Measurements from ENCODE around the gene SERAC1. TPM values are rescaled to one million over a fixed set of nuclear protein-coding genes. Genes with fewer than 3 reads are reported as not detected.
A peak's percentile ranks its signal among the peaks of the same experiment; 100 is the strongest.

SERAC1 gene
- total and polyA plus RNA-seq, 4 donors = 3.1 to 10.1 (median 4.8) TPM

DNA sequence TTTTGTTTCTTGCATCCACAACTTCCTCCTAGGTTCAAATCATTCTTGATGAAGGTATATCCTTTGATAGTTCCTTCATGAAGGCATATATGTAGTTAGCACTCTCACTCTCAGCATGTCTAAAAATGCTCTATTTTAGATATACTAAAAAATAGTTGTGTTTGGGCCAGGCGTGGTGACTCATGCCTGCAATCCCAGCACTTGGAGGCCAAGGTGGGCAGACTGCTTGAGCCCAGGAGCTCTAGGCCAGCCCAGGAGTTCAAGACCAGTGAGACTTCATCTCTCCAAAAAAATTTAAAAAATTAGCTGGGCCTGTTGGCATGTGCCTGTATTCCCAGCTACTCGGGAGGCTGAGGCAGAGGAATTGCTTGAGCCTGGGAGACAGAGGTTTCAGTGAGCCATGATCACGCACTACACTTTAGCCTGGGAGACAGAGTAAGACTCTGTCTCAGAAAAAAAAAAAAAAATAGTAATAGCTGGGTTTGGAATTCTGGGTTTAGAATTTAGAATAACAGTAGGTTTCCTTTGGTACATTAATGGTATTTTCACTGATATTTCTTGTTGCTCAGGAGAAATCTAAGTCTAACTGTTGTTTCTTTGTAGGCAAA, 7.0 kb downstream of the SERAC1 start:
- TF ChIP-seq, protein P1, sequence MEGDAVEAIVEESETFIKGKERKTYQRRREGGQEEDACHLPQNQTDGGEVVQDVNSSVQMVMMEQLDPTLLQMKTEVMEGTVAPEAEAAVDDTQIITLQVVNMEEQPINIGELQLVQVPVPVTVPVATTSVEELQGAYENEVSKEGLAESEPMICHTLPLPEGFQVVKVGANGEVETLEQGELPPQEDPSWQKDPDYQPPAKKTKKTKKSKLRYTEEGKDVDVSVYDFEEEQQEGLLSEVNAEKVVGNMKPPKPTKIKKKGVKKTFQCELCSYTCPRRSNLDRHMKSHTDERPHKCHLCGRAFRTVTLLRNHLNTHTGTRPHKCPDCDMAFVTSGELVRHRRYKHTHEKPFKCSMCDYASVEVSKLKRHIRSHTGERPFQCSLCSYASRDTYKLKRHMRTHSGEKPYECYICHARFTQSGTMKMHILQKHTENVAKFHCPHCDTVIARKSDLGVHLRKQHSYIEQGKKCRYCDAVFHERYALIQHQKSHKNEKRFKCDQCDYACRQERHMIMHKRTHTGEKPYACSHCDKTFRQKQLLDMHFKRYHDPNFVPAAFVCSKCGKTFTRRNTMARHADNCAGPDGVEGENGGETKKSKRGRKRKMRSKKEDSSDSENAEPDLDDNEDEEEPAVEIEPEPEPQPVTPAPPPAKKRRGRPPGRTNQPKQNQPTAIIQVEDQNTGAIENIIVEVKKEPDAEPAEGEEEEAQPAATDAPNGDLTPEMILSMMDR (IDR thresholded peaks at IDR 0.05; ENCODE audit: control extremely low read depth, extremely low read depth) = no peak
- no peak overlapping the region for H3K27ac ChIP-seq (ENCODE audit: low read depth in 1 of 2, low read length in 1 of 2)
- ATAC-seq (ENCODE audit: insufficient read depth, low FRiP score) (no peak), DNase-seq (no peak)
- H3K4me1 ChIP-seq (ENCODE audit: control insufficient read depth in 5 of 5, insufficient read depth in 5 of 5, low read length in 5 of 5) = peaks cover 0 to 1% (median 0%) of the 10 kb centered on the region in 5 donors
- no peaks in the 10 kb centered on the region for H3K27me3 ChIP-seq (ENCODE audit: control insufficient read depth in 3 of 3, insufficient read depth in 3 of 3, low read length in 2 of 3)
- WGBS, 2 donors = 88 to 92% methylated on average over 3 of the region's 3 CpGs
- H3K9ac ChIP-seq (ENCODE audit: insufficient read depth in 1 of 2, low read length in 2 of 2) = no peak overlapping the region
- H3K9me3 ChIP-seq (ENCODE audit: control insufficient read depth in 4 of 4, insufficient read depth in 3 of 4, low read length in 3 of 4) = no peaks in the 10 kb centered on the region
- no peak overlapping the region for H3K4me3 ChIP-seq
- H3K36me3 ChIP-seq (ENCODE audit: control insufficient read depth in 4 of 4, insufficient read depth in 4 of 4, low read length in 4 of 4) = peaks cover 0 to 4% (median 0%) of the 10 kb centered on the region in 4 donors

DNA sequence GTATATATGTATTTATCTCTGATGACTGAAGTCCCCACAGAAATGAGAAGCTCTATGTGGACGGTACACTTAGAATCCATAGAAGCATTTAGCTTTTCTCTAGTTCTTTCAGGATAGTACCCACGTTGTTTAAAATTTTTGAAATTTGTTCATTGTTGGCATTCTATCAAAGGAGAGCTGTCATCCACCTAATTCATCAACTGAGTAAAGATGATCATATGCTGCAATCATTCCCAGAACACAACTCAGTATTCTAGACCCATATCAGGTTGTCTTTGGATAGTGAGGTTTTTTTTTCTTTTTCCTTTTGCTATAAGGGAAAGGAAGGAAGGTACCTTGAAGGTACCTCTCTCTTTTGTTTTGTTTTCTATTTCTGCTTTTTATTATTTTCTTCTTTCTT, 9.3 kb downstream of the SERAC1 start:
- 66 to 73% methylated on average over 2 of the region's 2 CpGs for WGBS, 2 donors
- TF ChIP-seq, protein P1 (IDR thresholded peaks at IDR 0.05; ENCODE audit: control extremely low read depth, extremely low read depth) = no peak
- H3K9me3 ChIP-seq (ENCODE audit: control insufficient read depth in 4 of 4, insufficient read depth in 3 of 4, low read length in 3 of 4) = no peaks in the 10 kb centered on the region
- no peak overlapping the region for H3K4me3 ChIP-seq
- DNase-seq (peak in 2 of 3 donors; percentile 21 to 29), ATAC-seq (ENCODE audit: insufficient read depth, low FRiP score) (no peak)
- H3K9ac ChIP-seq (ENCODE audit: insufficient read depth in 1 of 2, low read length in 2 of 2) = no peak overlapping the region
- no peaks in the 10 kb centered on the region for H3K27me3 ChIP-seq (ENCODE audit: control insufficient read depth in 3 of 3, insufficient read depth in 3 of 3, low read length in 2 of 3)
- peaks cover 0 to 4% (median 1%) of the 10 kb centered on the region in 4 donors for H3K36me3 ChIP-seq (ENCODE audit: control insufficient read depth in 4 of 4, insufficient read depth in 4 of 4, low read length in 4 of 4)
- no peak overlapping the region for H3K27ac ChIP-seq (ENCODE audit: low read depth in 1 of 2, low read length in 1 of 2)
- H3K4me1 ChIP-seq (ENCODE audit: control insufficient read depth in 5 of 5, insufficient read depth in 5 of 5, low read length in 5 of 5) = peaks cover 0 to 1% (median 0%) of the 10 kb centered on the region in 5 donors

DNA sequence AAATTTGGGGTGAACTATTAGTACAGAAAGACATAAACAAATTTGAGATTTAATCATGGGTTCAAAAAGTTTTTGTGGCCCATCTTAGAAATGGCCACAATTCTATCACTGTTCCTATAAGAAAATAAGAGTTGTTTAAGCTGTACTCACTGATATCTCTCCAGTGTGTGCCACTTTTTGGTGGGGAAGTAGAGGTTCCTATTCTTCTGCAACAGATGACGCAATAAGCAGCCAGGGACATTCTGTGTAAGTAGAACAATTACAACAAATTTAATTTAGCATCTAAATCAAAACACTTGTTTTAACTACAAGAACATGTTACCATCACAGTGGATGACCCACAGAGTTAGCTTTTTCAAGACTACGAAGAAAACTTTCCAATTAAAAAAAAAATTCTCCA, 9.9 kb downstream of the SERAC1 start:
- H3K36me3 ChIP-seq (ENCODE audit: control insufficient read depth in 4 of 4, insufficient read depth in 4 of 4, low read length in 4 of 4) = peaks cover 0 to 4% (median 1%) of the 10 kb centered on the region in 4 donors
- H3K4me3 ChIP-seq = no peak overlapping the region
- WGBS, 2 donors = 68 to 90% methylated on average over 2 of the region's 2 CpGs
- DNase-seq (no peak), ATAC-seq (ENCODE audit: insufficient read depth, low FRiP score) (no peak)
- H3K27me3 ChIP-seq (ENCODE audit: control insufficient read depth in 3 of 3, insufficient read depth in 3 of 3, low read length in 2 of 3) = no peaks in the 10 kb centered on the region
- H3K9me3 ChIP-seq (ENCODE audit: control insufficient read depth in 4 of 4, insufficient read depth in 3 of 4, low read length in 3 of 4) = no peaks in the 10 kb centered on the region
- TF ChIP-seq, protein P1 (IDR thresholded peaks at IDR 0.05; ENCODE audit: control extremely low read depth, extremely low read depth) = no peak
- H3K9ac ChIP-seq (ENCODE audit: insufficient read depth in 1 of 2, low read length in 2 of 2) = no peak overlapping the region
- peaks cover 0 to 1% (median 0%) of the 10 kb centered on the region in 5 donors for H3K4me1 ChIP-seq (ENCODE audit: control insufficient read depth in 5 of 5, insufficient read depth in 5 of 5, low read length in 5 of 5)
- no peak overlapping the region for H3K27ac ChIP-seq (ENCODE audit: low read depth in 1 of 2, low read length in 1 of 2)

All from lung (tissue), 12 donors.